Upper lobe of left lung (tissue), 6 donors: ENCODE measurements around the gene TDRD5. TPM values are rescaled to one million over a fixed set of nuclear protein-coding genes. Genes with fewer than 3 reads are reported as not detected.

ENCODE experiments used
- ATAC-seq, 2 donors: fragments of 200-7000 bp; cut with Tn5 transposase; one replicate each; pipeline ENCODE4 v1.9.1; 2022; ENCODE audit warnings: mild to moderate bottlenecking in 2 of 2, moderate library complexity in 2 of 2; ENCODE audit not compliant: low FRiP score in 2 of 2
- DNase-seq, 2 donors: peaks; one replicate each; pipeline ENCODE4 v3.0.0-alpha.2; 2019 to 2020
- H3K27ac ChIP-seq, 4 donors: fragments of 200-600 bp; sonication (generic); one replicate each; pipeline ENCODE4 v1.5.1; 2016 to 2019
- H3K27me3 ChIP-seq, 4 donors: fragments of 200-600 bp; sonication (generic); one replicate each; pipeline ENCODE4 v1.5.1; 2017 to 2019
- H3K36me3 ChIP-seq, 4 donors: fragments of 200-600 bp; sonication (generic); one replicate each; pipeline ENCODE4 v1.5.1; 2016 to 2019
- H3K4me1 ChIP-seq, 4 donors: fragments of 200-600 bp; sonication (generic); one replicate each; pipeline ENCODE4 v1.5.1; 2018 to 2019
- H3K4me3 ChIP-seq, 4 donors: fragments of 200-600 bp; sonication (generic); one replicate each; pipeline ENCODE4 v1.5.1; 2017 to 2019; ENCODE audit warnings: mild to moderate bottlenecking in 2 of 4, moderate library complexity in 1 of 4
- H3K9me3 ChIP-seq, 4 donors: fragments of 200-600 bp; sonication (generic); one replicate each; pipeline ENCODE4 v1.5.1; 2018 to 2019
- CTCF ChIP-seq, 6 experiments: fragments of 450-650 bp in 4 of 6; fragments of 200-600 bp in 2 of 6; sonication (generic) in 2 of 6; IDR thresholded peaks; one replicate each; pipeline ENCODE4 v1.5.1; 2016 to 2019; ENCODE audit warnings: antibody characterized with exemption in 6 of 6
- EP300 ChIP-seq, 4 donors: sonication (generic); formaldehyde crosslinking; IDR thresholded peaks; one replicate each; pipeline ENCODE4 v1.5.1; 2017; ENCODE audit warnings: antibody characterized with exemption in 4 of 4, control low read depth in 2 of 4
- POLR2A ChIP-seq, 4 donors: fragments of 450-650 bp; IDR thresholded peaks; one replicate each; pipeline ENCODE4 v1.5.1; 2016 to 2017; ENCODE audit warnings: antibody characterized with exemption in 4 of 4, mild to moderate bottlenecking in 2 of 4
- POLR2AphosphoS5 ChIP-seq, 2 donors: sonication (generic); formaldehyde crosslinking; IDR thresholded peaks; one replicate each; pipeline ENCODE4 v1.5.1; 2017; ENCODE audit warnings: antibody characterized with exemption in 2 of 2
- WGBS, 2 donors: methylation state at CpG; one replicate each; pipeline ENCODE4 v1.1.5; 2017 to 2018; 5-methylcytosine and 5-hydroxymethylcytosine counted together
- total RNA-seq, 6 donors: library from RNA; depleted of rRNA in 4 of 6; stranded (reverse); fragments of >200 nt in 4 of 6; gene quantifications; one replicate each; pipeline versions ENCODE4 v1.1.0 to v1.2.1, GENCODE V29; 2016 to 2021
- donor health status: DM: no; HTN: no; CAD: no; lungs with moderate emphysema.
- donor health status: DM: no; HTN: yes; CAD: no; lungs with severe emphysema.

The TDRD5 gene
- total RNA-seq, 6 donors from 2014 or later, result 0.09 to 0.89 (median 0.30) TPM; not detected in 3

GRCh38 chr1:179702946-179703539, 111.4 kb downstream of the TDRD5 start:
- Histone ChIP-seq H3K36me3 (no peaks in the 10 kb centered on the region), H3K4me1 (no peaks in the 10 kb centered on the region), H3K27ac (no peak overlapping the region), H3K9me3 (no peaks in the 10 kb centered on the region), H3K27me3 (no peaks in the 10 kb centered on the region), H3K4me3 (no peak overlapping the region)
- WGBS, 2 donors, result 67 to 75% methylated on average over 5 of the region's 5 CpGs
- DNase-seq, result no peak
- no peak for ATAC-seq
- TF ChIP-seq POLR2AphosphoS5 (IDR thresholded peaks at IDR 0.05) (no peak), EP300 (IDR thresholded peaks at IDR 0.05) (no peak), POLR2A (IDR thresholded peaks at IDR 0.05) (no peak), CTCF (IDR thresholded peaks at IDR 0.05) (no peak)

- no peak overlapping the region for H3K27ac ChIP-seq
- 0 to 3% methylated on average over 3 of the region's 3 CpGs for WGBS, 2 donors
- peak in 1 of 2 donors; percentile 53 for ATAC-seq
Observed at GRCh38 chr1:179706339-179706941, 114.8 kb downstream of the TDRD5 start.

GRCh38 chr1:179707406-179707805, 115.8 kb downstream of the TDRD5 start:
- Histone ChIP-seq H3K4me1 (peaks cover 0 to 12% (median 7%) of the 10 kb centered on the region in 4 donors), H3K4me3 (no peak overlapping the region), H3K27ac (no peak overlapping the region), H3K36me3 (no peaks in the 10 kb centered on the region), H3K27me3 (no peaks in the 10 kb centered on the region), H3K9me3 (no peaks in the 10 kb centered on the region)
- no peak for TF ChIP-seq POLR2A (IDR thresholded peaks at IDR 0.05)
- no peak for TF ChIP-seq EP300 (IDR thresholded peaks at IDR 0.05)
- no peak for TF ChIP-seq CTCF (IDR thresholded peaks at IDR 0.05)
- no peak for TF ChIP-seq POLR2AphosphoS5 (IDR thresholded peaks at IDR 0.05)
- 50 to 66% methylated on average over 2 of the region's 2 CpGs for WGBS, 2 donors
- no peak for DNase-seq
- no peak for ATAC-seq

More at GRCh38 chr1:179706339-179706941, 114.8 kb downstream of the TDRD5 start:
- H3K4me3 ChIP-seq, result no peak overlapping the region
- DNase-seq, result no peak
- H3K9me3 ChIP-seq, result no peaks in the 10 kb centered on the region
- H3K27me3 ChIP-seq, result no peaks in the 10 kb centered on the region
- H3K4me1 ChIP-seq, result peaks cover 0 to 12% (median 7%) of the 10 kb centered on the region in 4 donors
- H3K36me3 ChIP-seq, result no peaks in the 10 kb centered on the region
- TF ChIP-seq CTCF (IDR thresholded peaks at IDR 0.05), result peak; percentile 31 to 64 (median 58)
- TF ChIP-seq POLR2AphosphoS5 (IDR thresholded peaks at IDR 0.05), result no peak
- no peak for TF ChIP-seq POLR2A (IDR thresholded peaks at IDR 0.05)
- TF ChIP-seq EP300 (IDR thresholded peaks at IDR 0.05), result no peak

GRCh38 chr1:179708434-179709195, 117.0 kb downstream of the TDRD5 start:
- no peaks in the 10 kb centered on the region for H3K9me3 ChIP-seq
- H3K36me3 ChIP-seq, result no peaks in the 10 kb centered on the region
- peaks cover 0 to 12% (median 7%) of the 10 kb centered on the region in 4 donors for H3K4me1 ChIP-seq
- no peak overlapping the region for H3K4me3 ChIP-seq
- ATAC-seq, result peak; percentile 11 to 46
- 78 to 81% methylated on average over 6 of the region's 6 CpGs for WGBS, 2 donors
- no peaks in the 10 kb centered on the region for H3K27me3 ChIP-seq
- no peak for DNase-seq
- TF ChIP-seq POLR2A (IDR thresholded peaks at IDR 0.05), result no peak
- TF ChIP-seq EP300 (IDR thresholded peaks at IDR 0.05), result no peak
- no peak for TF ChIP-seq CTCF (IDR thresholded peaks at IDR 0.05)
- no peak for TF ChIP-seq POLR2AphosphoS5 (IDR thresholded peaks at IDR 0.05)
- no peak overlapping the region for H3K27ac ChIP-seq
